ENCODE data around the gene RASSF7.
A peak's percentile ranks its signal among the peaks of the same experiment; 100 is the strongest.
"Not testable (repeated sequence)": the region's sequence is repeated elsewhere in the genome, so short reads cannot be mapped to it uniquely, and the experiment has no call there.

Gene RASSF7

GRCh38 chr11:560305-561147 lies at the start of gene RASSF7, which contains the start of gene LMNTD2:
Gene RASSF7 (plus strand): TSS chr11:560970. CDS start chr11:561769, 799 bp downstream.
Gene LMNTD2 (minus strand): TSS chr11:560738. CDS start chr11:560716, 22 bp downstream.
- DNase-seq = peak; percentile 75

GRCh38 chr11:512761-513595 lies 47.8 kb upstream of the RASSF7 start:
- DNase-seq = no peak

- no peak for DNase-seq
Observed at GRCh38 chr11:514606-515005, 46.2 kb upstream of the RASSF7 start.

- DNase-seq = no peak
Observed at GRCh38 chr11:515131-515530, 45.6 kb upstream of the RASSF7 start.

GRCh38 chr11:516400-516799 lies 44.4 kb upstream of the RASSF7 start:
- DNase-seq = no peak

- DNase-seq = not testable (repeated sequence)
Observed at GRCh38 chr11:516918-517685, 43.7 kb upstream of the RASSF7 start.

GRCh38 chr11:518463-519202 lies 42.1 kb upstream of the RASSF7 start:
- DNase-seq = peak; percentile 95

GRCh38 chr11:520428-521176 lies 40.2 kb upstream of the RASSF7 start:
- no peak for DNase-seq

- DNase-seq = no peak
Observed at GRCh38 chr11:521177-521688, 39.5 kb upstream of the RASSF7 start.

GRCh38 chr11:526192-526591 lies 34.6 kb upstream of the RASSF7 start:
- DNase-seq = no peak

- no peak for DNase-seq
Observed at GRCh38 chr11:528166-528814, 32.5 kb upstream of the RASSF7 start.

GRCh38 chr11:528815-529727 lies 31.7 kb upstream of the RASSF7 start:
- no peak for DNase-seq

- DNase-seq = no peak
Observed at GRCh38 chr11:529728-530411, 30.9 kb upstream of the RASSF7 start.

GRCh38 chr11:530960-531831 lies 29.6 kb upstream of the RASSF7 start:
- DNase-seq = no peak

GRCh38 chr11:531919-532526 lies 28.7 kb upstream of the RASSF7 start:
- DNase-seq = no peak

- no peak for DNase-seq
Observed at GRCh38 chr11:532527-532985, 28.2 kb upstream of the RASSF7 start.

GRCh38 chr11:532986-533585 lies 27.7 kb upstream of the RASSF7 start:
- DNase-seq = no peak
